Astrocyte of the spinal cord (primary cell): ENCODE data around the gene NACAD.

ENCODE experiments used
- DNase-seq: peaks from one replicate; pipeline ENCODE4 v3.0.0; 2011; ENCODE audit warnings: low read depth, low spot score
- H3K4me3 ChIP-seq: 2 replicates; pipeline ENCODE4 v1.5.1; 2011; ENCODE audit warnings: low read depth, mild to moderate bottlenecking, low read length, moderate library complexity
- CTCF ChIP-seq: IDR thresholded peaks from 2 replicates; pipeline ENCODE4 v1.5.1; 2012; ENCODE audit warnings: low read depth, mild to moderate bottlenecking, low read length, inconsistent platforms
- in situ Hi-C: cut with HindIII; loops from 2 replicates; pipeline ENCODE4 v1.10.0; 2017; ENCODE audit warnings: low sequenced_read_pairs

Gene NACAD

GRCh38 chr7:45080958-45081669 lies 7.7 kb downstream of the NACAD start:
- no peak overlapping the region for H3K4me3 ChIP-seq
- in situ Hi-C loops: no loop called here
- TF ChIP-seq CTCF: no peak
- DNase-seq: no peak

GRCh38 chr7:45080265-45080957 lies 8.4 kb downstream of the NACAD start:
- no peak overlapping the region for H3K4me3 ChIP-seq
- no peak for TF ChIP-seq CTCF
- no peak for DNase-seq
- in situ Hi-C loops: no loop called here

- no peak for TF ChIP-seq CTCF
- H3K4me3 ChIP-seq: no peak overlapping the region
- in situ Hi-C loops: no loop called here
- DNase-seq: no peak
These were observed 10.6 kb downstream of the NACAD start for GRCh38 chr7:45078125-45078681.

GRCh38 chr7:45077579-45077978 lies 11.2 kb downstream of the NACAD start:
- in situ Hi-C loops: no loop called here

GRCh38 chr7:45076946-45077345 lies 11.8 kb downstream of the NACAD start:
- DNase-seq: no peak
- in situ Hi-C loops: no loop called here
- no peak overlapping the region for H3K4me3 ChIP-seq
- no peak for TF ChIP-seq CTCF

More at GRCh38 chr7:45077579-45077978, 11.2 kb downstream of the NACAD start:
- no peak overlapping the region for H3K4me3 ChIP-seq
- DNase-seq: no peak
- no peak for TF ChIP-seq CTCF

- in situ Hi-C loops: no loop called here
These were observed 12.6 kb downstream of the NACAD start for GRCh38 chr7:45075871-45076796.

More at GRCh38 chr7:45075871-45076796, 12.6 kb downstream of the NACAD start:
- no peak for TF ChIP-seq CTCF
- H3K4me3 ChIP-seq: no peak overlapping the region
- no peak for DNase-seq
